Esophagus muscularis mucosa (tissue), 4 donors: Measurements from ENCODE around the gene UBASH3A. TPM values are rescaled to one million over a fixed set of nuclear protein-coding genes. Genes with fewer than 3 reads are reported as not detected.

Source experiments
- DNase-seq: peaks from one replicate; pipeline ENCODE4 v3.0.0-alpha.2; 2017; ENCODE audit errors: extremely low spot score
- H3K27ac ChIP-seq, 4 donors: fragments of 200-600 bp; sonication (generic); replicated peaks in 1 of 4; 1 replicate in 3 of 4; 2 replicates in 1 of 4; pipeline ENCODE4 v1.5.1; 2016 to 2019; ENCODE audit warnings: mild to moderate bottlenecking in 1 of 4
- H3K27me3 ChIP-seq, 4 donors: fragments of 200-600 bp; sonication (generic); one replicate each; pipeline versions ENCODE4 v1.5.1 to v1.6.0; 2016 to 2019
- H3K36me3 ChIP-seq, 4 donors: fragments of 200-600 bp; sonication (generic); one replicate each; pipeline ENCODE4 v1.5.1; 2016 to 2019
- H3K4me1 ChIP-seq, 4 donors: fragments of 200-600 bp; sonication (generic); one replicate each; pipeline ENCODE4 v1.5.1; 2016 to 2019
- H3K4me3 ChIP-seq, 4 donors: fragments of 200-600 bp; sonication (generic); 1 replicate in 2 of 4; 2 replicates in 2 of 4; pipeline ENCODE4 v1.5.1; 2016 to 2019; ENCODE audit warnings: mild to moderate bottlenecking in 4 of 4, moderate library complexity in 1 of 4
- H3K9me3 ChIP-seq, 4 donors: fragments of 200-600 bp; sonication (generic); 1 replicate in 3 of 4; 2 replicates in 1 of 4; pipeline ENCODE4 v1.5.1; 2016 to 2019
- CTCF ChIP-seq, 3 experiments: fragments of 200-600 bp in 2 of 3; fragments of 450-650 bp in 1 of 3; sonication (generic) in 2 of 3; IDR thresholded peaks; one replicate each; pipeline ENCODE4 v1.5.1; 2017 to 2019; ENCODE audit warnings: antibody characterized with exemption in 3 of 3, mild to moderate bottlenecking in 2 of 3, moderate library complexity in 1 of 3
- EP300 ChIP-seq: sonication (generic); formaldehyde crosslinking; IDR thresholded peaks from one replicate; pipeline ENCODE4 v1.6.1; 2017; ENCODE audit warnings: antibody characterized with exemption
- POLR2A ChIP-seq: fragments of 450-650 bp; IDR thresholded peaks from one replicate; pipeline ENCODE4 v1.6.1; 2017; ENCODE audit warnings: antibody characterized with exemption, moderate library complexity, mild to moderate bottlenecking, low read depth
- POLR2AphosphoS5 ChIP-seq, 2 donors: sonication (generic); formaldehyde crosslinking; IDR thresholded peaks; one replicate each; pipeline ENCODE4 v1.6.1; 2017; ENCODE audit warnings: antibody characterized with exemption in 2 of 2
- WGBS: methylation state at CpG from one replicate; pipeline ENCODE4 v1.1.5; 2018; 5-methylcytosine and 5-hydroxymethylcytosine counted together
- intact Hi-C: fragments of 100-400 bp; cut with DNase I; formaldehyde crosslinking; loops from one replicate; pipeline ENCODE4 v1.15.1; 2023
- total RNA-seq, 4 donors: library from RNA; depleted of rRNA; stranded (reverse); fragments of >200 nt; gene quantifications; one replicate each; pipeline versions ENCODE4 v1.1.0 to v1.2.1, GENCODE V29; 2016

The UBASH3A gene
- total RNA-seq, 4 donors from 2014 or later, result 0.17 to 0.78 (median 0.50) TPM; not detected in 1

- no peak for DNase-seq
- peaks cover 0 to 5% (median 3%) of the 10 kb centered on the region in 4 donors for H3K9me3 ChIP-seq
- no peaks in the 10 kb centered on the region for H3K4me1 ChIP-seq
- H3K27me3 ChIP-seq, result peaks cover 0 to 74% (median 0%) of the 10 kb centered on the region in 4 donors
- H3K4me3 ChIP-seq, result no peak overlapping the region
- WGBS, result 40% methylated on average over 3 of the region's 3 CpGs
- no peaks in the 10 kb centered on the region for H3K36me3 ChIP-seq
- no peak overlapping the region for H3K27ac ChIP-seq
- intact Hi-C loops, result no loop called here
- TF ChIP-seq EP300 (no peak), POLR2A (no peak), CTCF (IDR thresholded peaks at IDR 0.05) (no peak), POLR2AphosphoS5 (IDR thresholded peaks at IDR 0.05) (no peak)
Measured at GRCh38 chr21:42387164-42387563, 16.5 kb upstream of the UBASH3A start.

- no peaks in the 10 kb centered on the region for H3K4me1 ChIP-seq
- DNase-seq, result no peak
Measured at GRCh38 chr21:42387843-42388340, 15.8 kb upstream of the UBASH3A start.

GRCh38 chr21:42388740-42389448 lies 14.8 kb upstream of the UBASH3A start:
- no peaks in the 10 kb centered on the region for H3K9me3 ChIP-seq
- H3K4me3 ChIP-seq, result no peak overlapping the region
- TF ChIP-seq EP300 (no peak), POLR2A (no peak)
- no peak overlapping the region for H3K27ac ChIP-seq
- 71% methylated on average over 20 of the region's 20 CpGs for WGBS
- no peaks in the 10 kb centered on the region for H3K36me3 ChIP-seq
- intact Hi-C loops, result no loop called here
- H3K27me3 ChIP-seq, result peaks cover 0 to 73% (median 0%) of the 10 kb centered on the region in 4 donors
- no peak for DNase-seq
- H3K4me1 ChIP-seq, result no peaks in the 10 kb centered on the region

More at GRCh38 chr21:42387843-42388340, 15.8 kb upstream of the UBASH3A start:
- peaks cover 0 to 80% (median 0%) of the 10 kb centered on the region in 4 donors for H3K27me3 ChIP-seq
- no peaks in the 10 kb centered on the region for H3K36me3 ChIP-seq
- no peak overlapping the region for H3K4me3 ChIP-seq
- TF ChIP-seq POLR2A (no peak), POLR2AphosphoS5 (IDR thresholded peaks at IDR 0.05) (no peak), EP300 (no peak), CTCF (IDR thresholded peaks at IDR 0.05) (no peak)
- no peak overlapping the region for H3K27ac ChIP-seq
- 88% methylated on average over 6 of the region's 6 CpGs for WGBS
- intact Hi-C loops, result no loop called here
- H3K9me3 ChIP-seq, result no peaks in the 10 kb centered on the region

GRCh38 chr21:42389449-42389835 lies 14.3 kb upstream of the UBASH3A start:
- no peak overlapping the region for H3K4me3 ChIP-seq
- 88% methylated on average over 6 of the region's 6 CpGs for WGBS
- no peak for DNase-seq
- TF ChIP-seq POLR2A, result no peak
- no peak for TF ChIP-seq EP300
- TF ChIP-seq POLR2AphosphoS5 (IDR thresholded peaks at IDR 0.05), result no peak
- TF ChIP-seq CTCF (IDR thresholded peaks at IDR 0.05), result no peak
- no peaks in the 10 kb centered on the region for H3K4me1 ChIP-seq
- H3K27ac ChIP-seq, result no peak overlapping the region
- no peaks in the 10 kb centered on the region for H3K36me3 ChIP-seq
- peaks cover 0 to 74% (median 0%) of the 10 kb centered on the region in 4 donors for H3K27me3 ChIP-seq
- intact Hi-C loops, result no loop called here
- no peaks in the 10 kb centered on the region for H3K9me3 ChIP-seq

GRCh38 chr21:42390193-42390592 lies 13.5 kb upstream of the UBASH3A start:
- no peaks in the 10 kb centered on the region for H3K36me3 ChIP-seq
- intact Hi-C loops, result no loop called here
- 74% methylated on average over 5 of the region's 5 CpGs for WGBS
- H3K4me3 ChIP-seq, result no peak overlapping the region
- no peaks in the 10 kb centered on the region for H3K4me1 ChIP-seq
- H3K27ac ChIP-seq, result no peak overlapping the region
- no peaks in the 10 kb centered on the region for H3K9me3 ChIP-seq
- DNase-seq, result no peak
- H3K27me3 ChIP-seq, result peaks cover 0 to 81% (median 0%) of the 10 kb centered on the region in 4 donors
- TF ChIP-seq EP300, result no peak
- TF ChIP-seq POLR2AphosphoS5 (IDR thresholded peaks at IDR 0.05), result no peak
- TF ChIP-seq POLR2A, result no peak
- no peak for TF ChIP-seq CTCF (IDR thresholded peaks at IDR 0.05)
